Ishikawa (cell line): ENCODE data around the gene ATP9B.

ENCODE experiments used
- CEBPB ChIP-seq: IDR thresholded peaks from 2 replicates; pipeline ENCODE4 v1.6.1; 2012
- CREB1 ChIP-seq: IDR thresholded peaks from 2 replicates; pipeline ENCODE4 v1.6.1; 2012; ENCODE audit warnings: low read depth
- EGR1 ChIP-seq: IDR thresholded peaks from 2 replicates; pipeline ENCODE4 v1.6.1; 2012
- EP300 ChIP-seq: IDR thresholded peaks from 2 replicates; pipeline ENCODE4 v1.6.1; 2012; ENCODE audit warnings: borderline replicate concordance
- FOXM1 ChIP-seq: IDR thresholded peaks from 2 replicates; pipeline ENCODE4 v1.6.1; 2012; ENCODE audit warnings: low read depth, borderline replicate concordance
- NFIC ChIP-seq: IDR thresholded peaks from 2 replicates; pipeline ENCODE4 v1.6.1; 2012
- RAD21 ChIP-seq: IDR thresholded peaks from 2 replicates; pipeline ENCODE4 v1.6.1; 2012; ENCODE audit warnings: low read depth
- TAF1 ChIP-seq: IDR thresholded peaks from 2 replicates; pipeline ENCODE4 v1.6.1; 2012; ENCODE audit warnings: low read depth, mild to moderate bottlenecking
- TCF12 ChIP-seq: IDR thresholded peaks from 2 replicates; pipeline ENCODE4 v1.6.1; 2012; ENCODE audit warnings: low read depth
- TEAD4 ChIP-seq: IDR thresholded peaks from 2 replicates; pipeline ENCODE4 v1.6.1; 2012
- YY1 ChIP-seq: IDR thresholded peaks from 2 replicates; pipeline ENCODE4 v1.6.1; 2012; ENCODE audit warnings: low read depth
- ZBTB7A ChIP-seq: IDR thresholded peaks from 2 replicates; pipeline ENCODE4 v1.6.1; 2012; ENCODE audit warnings: low read depth
- TF ChIP-seq, protein P1 (sequence below): IDR thresholded peaks from 2 replicates; pipeline ENCODE4 v1.6.1; 2012
- TF ChIP-seq, protein P2 (sequence below): IDR thresholded peaks from 2 replicates; pipeline ENCODE4 v1.6.1; 2012; ENCODE audit warnings: low read depth, mild to moderate bottlenecking
- TF ChIP-seq, protein P3 (sequence below): IDR thresholded peaks from 2 replicates; pipeline ENCODE4 v1.6.1; 2012

Gene ATP9B

DNA sequence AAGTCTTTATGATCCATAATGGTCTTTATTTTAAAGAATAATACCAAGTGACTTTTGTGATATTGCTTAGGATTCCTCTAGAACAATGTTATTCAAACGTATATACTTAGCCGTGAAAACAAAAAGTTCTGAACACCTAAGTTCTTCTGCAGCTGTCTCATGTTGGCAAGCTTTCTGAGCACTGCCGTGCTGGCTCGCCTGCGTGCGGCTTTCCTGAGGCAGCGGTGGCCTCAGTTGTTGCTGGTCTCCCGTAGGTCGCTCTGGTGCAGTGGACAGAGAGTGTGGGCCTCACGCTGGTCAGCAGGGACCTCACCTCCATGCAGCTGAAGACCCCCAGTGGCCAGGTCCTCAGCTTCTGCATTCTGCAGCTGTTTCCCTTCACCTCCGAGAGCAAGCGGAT lies 259.7 kb downstream of the ATP9B start:
- no peak for TF ChIP-seq CEBPB

DNA sequence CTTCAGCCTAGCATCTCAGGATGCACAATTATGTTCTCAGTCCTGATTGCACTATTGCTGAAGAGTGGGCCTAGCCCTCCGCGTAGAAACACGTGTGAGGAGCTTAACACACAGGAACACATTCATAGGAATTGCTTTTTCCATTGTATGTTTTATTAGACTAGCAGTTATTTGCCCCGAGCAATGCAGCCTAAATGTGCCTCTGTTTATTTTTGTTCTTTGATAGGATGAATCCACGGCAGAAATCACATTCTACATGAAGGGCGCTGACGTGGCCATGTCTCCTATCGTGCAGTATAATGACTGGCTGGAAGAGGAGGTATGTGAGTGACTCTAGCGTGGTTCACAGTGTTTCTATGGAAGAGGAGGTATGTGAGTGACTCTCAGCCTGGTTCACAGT lies 260.6 kb downstream of the ATP9B start:
- no peak for TF ChIP-seq EP300
- TF ChIP-seq CREB1 = no peak
- no peak for TF ChIP-seq RAD21
- TF ChIP-seq TEAD4 = no peak
- TF ChIP-seq YY1 = no peak
- TF ChIP-seq TCF12 = no peak
- TF ChIP-seq, protein P1, sequence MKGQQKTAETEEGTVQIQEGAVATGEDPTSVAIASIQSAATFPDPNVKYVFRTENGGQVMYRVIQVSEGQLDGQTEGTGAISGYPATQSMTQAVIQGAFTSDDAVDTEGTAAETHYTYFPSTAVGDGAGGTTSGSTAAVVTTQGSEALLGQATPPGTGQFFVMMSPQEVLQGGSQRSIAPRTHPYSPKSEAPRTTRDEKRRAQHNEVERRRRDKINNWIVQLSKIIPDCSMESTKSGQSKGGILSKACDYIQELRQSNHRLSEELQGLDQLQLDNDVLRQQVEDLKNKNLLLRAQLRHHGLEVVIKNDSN = no peak
- TF ChIP-seq, protein P2, sequence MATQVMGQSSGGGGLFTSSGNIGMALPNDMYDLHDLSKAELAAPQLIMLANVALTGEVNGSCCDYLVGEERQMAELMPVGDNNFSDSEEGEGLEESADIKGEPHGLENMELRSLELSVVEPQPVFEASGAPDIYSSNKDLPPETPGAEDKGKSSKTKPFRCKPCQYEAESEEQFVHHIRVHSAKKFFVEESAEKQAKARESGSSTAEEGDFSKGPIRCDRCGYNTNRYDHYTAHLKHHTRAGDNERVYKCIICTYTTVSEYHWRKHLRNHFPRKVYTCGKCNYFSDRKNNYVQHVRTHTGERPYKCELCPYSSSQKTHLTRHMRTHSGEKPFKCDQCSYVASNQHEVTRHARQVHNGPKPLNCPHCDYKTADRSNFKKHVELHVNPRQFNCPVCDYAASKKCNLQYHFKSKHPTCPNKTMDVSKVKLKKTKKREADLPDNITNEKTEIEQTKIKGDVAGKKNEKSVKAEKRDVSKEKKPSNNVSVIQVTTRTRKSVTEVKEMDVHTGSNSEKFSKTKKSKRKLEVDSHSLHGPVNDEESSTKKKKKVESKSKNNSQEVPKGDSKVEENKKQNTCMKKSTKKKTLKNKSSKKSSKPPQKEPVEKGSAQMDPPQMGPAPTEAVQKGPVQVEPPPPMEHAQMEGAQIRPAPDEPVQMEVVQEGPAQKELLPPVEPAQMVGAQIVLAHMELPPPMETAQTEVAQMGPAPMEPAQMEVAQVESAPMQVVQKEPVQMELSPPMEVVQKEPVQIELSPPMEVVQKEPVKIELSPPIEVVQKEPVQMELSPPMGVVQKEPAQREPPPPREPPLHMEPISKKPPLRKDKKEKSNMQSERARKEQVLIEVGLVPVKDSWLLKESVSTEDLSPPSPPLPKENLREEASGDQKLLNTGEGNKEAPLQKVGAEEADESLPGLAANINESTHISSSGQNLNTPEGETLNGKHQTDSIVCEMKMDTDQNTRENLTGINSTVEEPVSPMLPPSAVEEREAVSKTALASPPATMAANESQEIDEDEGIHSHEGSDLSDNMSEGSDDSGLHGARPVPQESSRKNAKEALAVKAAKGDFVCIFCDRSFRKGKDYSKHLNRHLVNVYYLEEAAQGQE = no peak
- TF ChIP-seq CEBPB = no peak
- TF ChIP-seq, protein P3, sequence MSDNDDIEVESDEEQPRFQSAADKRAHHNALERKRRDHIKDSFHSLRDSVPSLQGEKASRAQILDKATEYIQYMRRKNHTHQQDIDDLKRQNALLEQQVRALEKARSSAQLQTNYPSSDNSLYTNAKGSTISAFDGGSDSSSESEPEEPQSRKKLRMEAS = no peak
- no peak for TF ChIP-seq FOXM1
- no peak for TF ChIP-seq EGR1
- no peak for TF ChIP-seq NFIC
- TF ChIP-seq TAF1 = no peak
- no peak for TF ChIP-seq ZBTB7A

DNA sequence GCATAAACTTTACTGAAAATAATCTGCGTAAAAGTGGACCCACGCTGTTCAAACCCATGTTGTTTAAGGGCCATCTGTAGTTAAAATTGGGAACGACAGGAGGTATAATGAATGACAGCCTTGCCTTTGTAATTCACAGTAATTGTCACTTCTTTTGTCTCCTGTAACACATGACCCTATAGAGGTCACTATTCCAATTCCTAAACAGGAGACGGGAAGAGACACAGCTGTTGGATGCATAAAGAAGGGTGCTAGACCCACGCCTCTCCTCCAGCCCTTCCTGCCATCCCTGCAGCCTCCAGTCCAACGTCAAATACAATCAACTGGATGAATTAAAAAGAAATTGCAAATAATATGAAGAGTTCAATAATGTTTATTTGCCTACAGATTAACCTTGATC lies 263.5 kb downstream of the ATP9B start:
- TF ChIP-seq, protein P1 = no peak
- no peak for TF ChIP-seq NFIC
- no peak for TF ChIP-seq RAD21
- no peak for TF ChIP-seq EP300
- no peak for TF ChIP-seq CREB1
- TF ChIP-seq TCF12 = no peak
- TF ChIP-seq CEBPB = no peak
- no peak for TF ChIP-seq YY1
- TF ChIP-seq, protein P2 = no peak
- no peak for TF ChIP-seq TAF1
- TF ChIP-seq TEAD4 = no peak
- TF ChIP-seq ZBTB7A = no peak

DNA sequence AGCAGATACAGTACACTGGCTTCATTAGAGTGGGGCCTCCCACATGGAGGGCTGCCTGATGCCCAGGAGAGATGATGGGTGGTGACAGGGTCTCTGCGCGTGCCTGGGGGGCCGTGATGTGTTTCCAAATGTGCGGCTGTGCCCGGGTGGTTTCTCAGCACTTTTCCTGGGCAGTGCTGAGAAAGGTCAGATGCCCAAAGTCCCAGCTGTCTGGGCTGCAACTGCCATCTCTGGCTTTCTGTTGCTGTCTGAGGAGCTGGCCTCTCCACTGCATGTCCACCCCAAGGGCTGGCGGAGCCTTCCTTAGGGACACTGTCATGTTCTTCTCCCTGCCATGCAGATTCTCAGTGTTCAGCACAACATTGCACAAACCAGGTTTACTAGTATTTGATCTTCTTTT lies 263.9 kb downstream of the ATP9B start:
- TF ChIP-seq EP300 (no peak), RAD21 (no peak), TCF12 (no peak), EGR1 (no peak), CREB1 (no peak), NFIC (no peak), YY1 (no peak), CEBPB (no peak), TEAD4 (no peak), FOXM1 (no peak)
- TF ChIP-seq, protein P3 = no peak
- TF ChIP-seq, protein P1 = no peak
- TF ChIP-seq, protein P2 = no peak
